WTC11 (cell line): ENCODE measurements around the gene CARHSP1.

ENCODE experiments used
- CBFB ChIP-seq: sonication (generic); formaldehyde crosslinking; IDR thresholded peaks from 2 replicates; pipeline ENCODE4 v1.8.1; 2022; ENCODE audit warnings: mild to moderate bottlenecking, low read depth, missing genetic modification reagents
- CREB1 ChIP-seq: sonication (generic); formaldehyde crosslinking; IDR thresholded peaks from 2 replicates; pipeline ENCODE4 v1.8.0; 2023; ENCODE audit warnings: mild to moderate bottlenecking, missing genetic modification reagents
- CTCF ChIP-seq: fragments of 200-600 bp; IDR thresholded peaks from 2 replicates; pipeline ENCODE4 v1.8.0; 2022; ENCODE audit warnings: antibody characterized with exemption
- MYBL2 ChIP-seq: sonication (generic); formaldehyde crosslinking; IDR thresholded peaks from 2 replicates; pipeline ENCODE4 v1.8.1; 2023; ENCODE audit warnings: mild to moderate bottlenecking, moderate library complexity, missing genetic modification reagents

DNA sequence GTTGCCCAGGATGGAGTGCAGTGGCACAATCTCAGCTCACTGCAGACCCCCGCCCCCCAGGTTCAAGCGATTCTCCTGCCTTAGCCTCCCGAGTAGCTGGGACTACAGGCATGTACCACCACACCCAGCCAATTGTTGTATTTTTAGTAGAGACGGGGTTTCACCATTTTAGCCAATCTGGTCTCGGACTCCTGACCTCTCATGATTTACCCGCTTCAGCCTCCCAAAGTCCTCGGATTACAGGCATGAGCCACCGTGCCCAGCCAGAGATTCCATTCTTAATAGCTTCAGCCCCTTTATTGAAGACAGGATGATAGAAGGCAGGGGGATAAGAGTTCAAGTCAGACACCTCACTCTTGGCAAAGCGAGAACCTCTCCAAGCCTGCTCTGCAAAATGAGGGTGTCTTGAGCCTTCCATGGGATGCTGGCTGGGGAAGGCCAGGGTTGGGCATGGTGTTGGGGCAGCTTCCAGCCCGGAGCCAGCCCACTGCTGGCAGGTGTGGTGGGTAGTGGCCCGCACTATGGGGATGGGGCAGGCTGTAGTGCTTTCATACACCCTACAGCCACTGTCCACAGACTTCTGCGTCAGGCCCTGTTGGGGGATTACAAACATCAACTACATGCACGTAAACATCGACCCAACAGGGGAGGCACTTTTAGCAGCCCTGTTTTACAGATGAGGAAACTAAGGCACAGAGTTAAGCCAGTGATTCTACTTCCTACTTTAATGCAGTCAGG, 3.5 kb downstream of the CARHSP1 start:
- no peak for TF ChIP-seq CBFB (CRISPR knock-in tag)
- no peak for TF ChIP-seq CTCF
- TF ChIP-seq CREB1 (CRISPR knock-in tag): no peak
- TF ChIP-seq MYBL2: no peak
